GM21737 (cell line): Measurements from ENCODE around the gene ANKRD33.

Experiments used
- ATAC-seq: cut with Tn5 transposase; IDR thresholded peaks from one replicate; pipeline ENCODE4 v1.9.1; 2021; ENCODE audit warnings: mild to moderate bottlenecking, moderate library complexity; ENCODE audit not compliant: unreplicated experiment

The ANKRD33 gene

GRCh38 chr12:51860986-51861385 is 26.9 kb upstream of the ANKRD33 start:
- ATAC-seq = no peak

- no peak for ATAC-seq
These were observed 25.0 kb upstream of the ANKRD33 start for GRCh38 chr12:51862947-51863346.

- no peak for ATAC-seq
These were observed 24.5 kb upstream of the ANKRD33 start for GRCh38 chr12:51863363-51863932.

GRCh38 chr12:51863933-51864832 is 23.7 kb upstream of the ANKRD33 start:
- no peak for ATAC-seq

DNA sequence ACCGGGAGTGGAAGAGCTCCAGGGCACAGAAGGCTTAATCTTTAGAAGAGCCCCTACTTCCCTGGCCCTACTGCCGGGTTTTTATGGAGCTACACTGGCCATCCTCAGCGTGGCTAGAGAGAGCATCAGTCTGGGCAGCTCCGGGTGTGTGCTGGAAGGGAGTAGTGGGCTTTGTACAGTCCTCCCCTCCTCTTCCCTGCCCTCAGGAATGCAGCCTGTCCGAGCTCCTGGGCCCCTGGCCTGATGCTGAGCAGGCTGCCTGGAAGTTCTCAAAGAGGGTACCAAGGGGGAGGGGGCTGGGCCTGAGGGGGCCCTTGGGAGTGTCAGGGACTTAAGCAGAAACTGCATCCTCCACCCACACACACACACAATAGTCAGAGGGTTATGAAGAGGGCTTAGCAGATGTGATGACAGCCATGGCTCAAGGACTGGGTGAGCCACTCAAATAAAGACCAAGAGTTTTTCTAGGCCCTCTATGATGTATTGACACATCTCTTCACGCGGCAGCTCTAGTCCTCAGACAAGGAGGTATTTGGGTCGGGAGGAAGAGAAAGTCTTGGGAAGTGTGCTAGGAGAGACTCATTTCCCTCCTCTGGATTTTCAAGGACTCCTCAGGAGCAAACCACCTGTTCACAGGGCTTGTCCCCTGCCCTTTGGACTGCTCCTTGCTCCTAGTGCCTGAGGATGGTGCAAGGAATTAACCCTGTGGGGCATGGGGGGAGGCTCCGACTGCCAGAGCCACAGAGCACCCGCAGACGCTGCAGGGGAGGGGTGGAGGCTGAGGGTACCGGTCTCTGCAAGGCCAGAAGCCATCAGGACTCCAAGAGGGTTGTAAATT is 22.9 kb upstream of the ANKRD33 start:
- ATAC-seq = no peak

GRCh38 chr12:51865757-51866270 is 22.1 kb upstream of the ANKRD33 start:
- ATAC-seq = no peak

DNA sequence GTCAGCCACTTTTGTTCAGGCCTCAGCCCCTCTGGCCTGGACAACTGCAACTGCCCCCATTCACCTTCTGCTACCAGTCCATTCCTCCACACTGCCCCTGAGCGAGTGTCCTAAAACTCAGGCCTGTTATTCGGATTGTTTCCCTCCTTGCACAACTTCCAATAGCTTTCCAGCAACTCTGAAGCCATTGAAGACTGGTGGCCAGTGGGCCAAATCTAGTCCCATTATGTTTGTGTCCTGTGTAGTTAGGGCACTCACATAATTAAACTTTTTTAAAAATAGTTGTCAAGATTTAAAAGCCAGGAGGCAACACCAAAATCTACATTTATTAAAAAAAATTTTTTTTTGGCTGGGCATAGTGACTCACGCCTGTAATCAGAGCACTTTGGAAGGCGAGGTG is 21.6 kb upstream of the ANKRD33 start:
- ATAC-seq = no peak

DNA sequence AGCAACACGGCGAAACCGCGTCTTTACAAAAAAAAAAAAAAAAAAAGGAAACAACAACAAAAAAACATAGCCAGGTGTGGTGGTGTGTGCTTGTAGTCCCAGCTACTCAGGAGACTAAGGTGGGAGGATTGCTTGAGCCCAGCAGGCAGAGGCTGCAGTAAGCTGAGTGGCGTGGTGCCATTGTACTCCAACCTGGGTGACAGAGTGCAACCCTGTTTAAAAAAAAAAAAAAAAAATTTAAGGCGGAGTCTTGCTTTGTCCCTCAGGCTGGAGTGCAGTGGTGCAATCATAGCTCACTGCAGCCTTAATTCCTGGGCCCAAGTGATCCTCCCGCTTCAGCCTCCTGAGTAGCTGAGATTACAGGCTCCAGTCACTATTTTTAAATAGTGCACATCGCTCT is 21.1 kb upstream of the ANKRD33 start:
- ATAC-seq = no peak

DNA sequence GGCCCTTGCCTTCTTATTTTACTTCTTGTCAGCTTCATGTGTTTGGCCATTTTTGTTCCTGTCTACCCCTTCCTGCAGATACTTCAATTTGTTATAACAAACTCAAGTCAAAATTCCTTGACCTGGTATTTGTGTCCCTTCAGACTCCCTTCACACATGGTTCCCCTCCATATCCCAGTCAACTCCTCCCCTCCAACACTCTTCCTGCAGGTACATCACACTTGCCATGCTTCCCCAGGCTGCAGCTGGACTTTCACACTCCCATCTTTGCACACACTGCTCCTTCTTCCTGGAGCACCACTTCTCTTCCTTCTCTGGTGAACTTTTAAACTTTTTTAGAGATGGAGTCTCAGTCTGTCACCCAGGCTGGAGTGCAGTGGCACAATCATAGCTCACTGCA is 20.5 kb upstream of the ANKRD33 start:
- no peak for ATAC-seq

- ATAC-seq = no peak
These were observed 20.0 kb upstream of the ANKRD33 start for GRCh38 chr12:51867796-51868428.

- no peak for ATAC-seq
These were observed 18.9 kb upstream of the ANKRD33 start for GRCh38 chr12:51868821-51869495.

DNA sequence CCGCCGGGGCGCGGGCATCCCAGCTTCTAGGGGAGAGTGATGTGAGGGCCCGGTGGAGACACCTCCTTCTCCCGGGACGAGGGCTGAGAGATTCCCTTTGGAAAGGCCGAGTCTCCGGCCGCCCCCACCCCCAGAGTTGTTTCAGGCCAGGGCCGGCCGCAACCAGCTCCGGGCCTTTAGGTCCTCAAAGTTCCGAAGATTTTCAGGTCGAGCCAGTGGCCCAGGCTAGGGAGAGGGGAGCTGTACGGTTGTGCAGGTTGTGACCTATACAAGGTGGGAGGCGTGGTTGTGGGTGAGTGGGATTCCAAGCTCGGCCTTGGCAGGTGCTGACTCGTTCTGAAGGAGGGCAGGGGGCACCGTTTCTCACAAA is 18.4 kb upstream of the ANKRD33 start:
- no peak for ATAC-seq

- no peak for ATAC-seq
These were observed 18.0 kb upstream of the ANKRD33 start for GRCh38 chr12:51869931-51870330.

DNA sequence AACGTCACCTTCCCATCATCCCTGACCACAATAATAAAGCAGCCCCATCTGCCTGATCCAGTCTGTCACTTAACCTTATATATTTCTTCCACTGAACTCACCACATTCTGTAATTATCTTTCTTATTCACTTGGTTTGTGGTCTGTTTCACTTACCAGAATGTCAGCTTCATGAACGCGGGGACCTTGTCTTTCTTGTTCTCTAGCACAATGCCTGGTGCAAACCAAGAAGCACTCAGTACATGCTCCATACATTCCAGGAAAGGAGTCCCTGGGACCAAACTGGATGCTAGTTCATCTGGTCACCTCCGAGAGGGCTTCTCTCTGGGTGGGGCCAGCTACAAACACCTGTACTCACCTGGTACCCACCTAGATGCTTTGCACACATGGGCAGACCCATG is 17.4 kb upstream of the ANKRD33 start:
- no peak for ATAC-seq

DNA sequence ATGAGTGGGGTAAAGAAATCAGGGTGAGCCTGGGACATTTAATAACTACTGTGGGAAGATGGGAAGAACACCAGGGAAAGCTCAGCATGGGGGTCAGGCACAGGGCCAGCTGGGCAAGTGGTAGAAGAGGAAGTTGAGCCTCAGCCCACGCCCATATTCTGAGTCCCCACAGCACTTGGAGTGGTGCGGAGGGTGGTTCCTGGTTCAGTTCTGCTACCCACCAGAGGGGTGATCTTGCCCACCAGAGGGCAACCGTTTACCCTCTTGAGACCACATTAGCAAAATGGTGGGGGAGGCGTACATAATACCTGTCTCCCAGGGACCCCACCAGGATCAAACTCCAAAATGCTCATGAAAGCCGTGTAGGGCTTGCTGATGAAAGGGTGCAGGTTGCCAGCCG is 16.8 kb upstream of the ANKRD33 start:
- ATAC-seq = no peak

DNA sequence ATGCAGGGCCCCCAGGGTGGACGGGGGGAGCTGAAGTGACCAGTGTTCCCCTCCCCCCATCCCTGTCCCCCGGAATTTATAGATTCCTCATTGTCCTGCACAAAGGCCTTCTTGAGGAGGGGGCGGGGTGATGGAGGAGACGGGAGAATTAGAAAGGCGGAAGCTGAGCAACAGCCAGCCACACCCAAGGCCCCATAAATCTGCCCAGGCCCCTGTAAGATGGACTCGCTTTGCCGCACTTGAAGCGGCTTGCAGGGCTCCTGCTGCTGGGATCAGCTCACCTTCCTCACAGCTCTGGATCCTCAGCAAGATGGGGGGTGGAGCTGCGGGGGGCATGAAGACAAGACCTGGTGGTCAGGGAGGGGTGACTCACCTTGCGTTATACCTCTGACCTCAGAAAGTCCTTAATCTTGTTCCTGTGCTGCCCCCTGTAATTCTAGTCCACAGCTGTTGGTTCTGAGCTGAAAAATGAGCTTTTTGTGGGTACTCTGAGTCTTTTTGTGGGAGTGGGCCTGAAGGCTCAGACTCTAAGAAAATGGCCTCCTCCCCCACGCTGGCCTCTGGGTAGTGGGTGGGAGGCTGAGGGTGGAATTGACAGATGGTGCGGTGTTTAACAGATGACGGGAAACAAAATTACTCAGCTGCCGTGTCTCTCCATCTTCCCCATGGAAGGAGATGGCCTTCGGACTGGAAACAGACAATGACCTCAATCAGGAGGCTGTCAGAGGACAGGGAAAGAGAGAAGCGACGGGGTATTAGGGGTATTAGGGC is 15.8 kb upstream of the ANKRD33 start:
- ATAC-seq = no peak

GRCh38 chr12:51872689-51872981 is 15.3 kb upstream of the ANKRD33 start:
- no peak for ATAC-seq

DNA sequence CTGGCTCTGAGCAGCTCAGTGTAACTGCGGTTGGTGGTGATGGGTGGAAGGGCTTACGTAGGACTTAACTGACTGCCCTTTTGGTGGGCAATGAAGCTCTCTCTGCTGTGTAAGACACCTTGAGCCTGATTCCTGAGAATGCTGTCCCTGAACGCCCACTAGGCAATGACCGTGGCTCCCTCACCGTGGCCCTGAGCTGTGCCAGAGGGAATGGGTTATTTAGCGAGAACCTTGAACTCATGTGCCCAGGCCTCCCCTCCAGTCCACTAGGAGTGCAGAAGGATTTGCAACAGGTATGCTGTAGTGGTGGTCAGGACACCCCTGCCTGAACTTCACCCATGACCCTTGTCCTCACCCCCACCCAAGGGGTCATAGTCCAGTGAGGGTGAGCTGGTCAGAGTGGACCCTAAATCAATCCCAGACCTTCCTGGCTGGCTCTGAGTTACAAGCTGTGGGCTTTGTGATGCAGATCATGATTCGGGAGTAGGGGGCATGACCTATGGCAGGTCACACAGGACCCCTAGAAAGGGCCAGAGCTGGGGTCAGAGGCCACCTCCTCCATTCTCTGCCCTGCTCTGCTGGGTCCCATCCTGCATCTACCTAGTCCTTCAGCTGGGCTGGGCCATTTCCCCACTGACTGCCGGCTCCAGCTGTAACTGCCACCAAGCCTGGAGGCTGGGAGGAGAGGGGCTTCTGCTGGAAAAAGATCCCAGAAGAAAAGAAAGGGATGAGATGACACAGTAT is 14.5 kb upstream of the ANKRD33 start:
- no peak for ATAC-seq

DNA sequence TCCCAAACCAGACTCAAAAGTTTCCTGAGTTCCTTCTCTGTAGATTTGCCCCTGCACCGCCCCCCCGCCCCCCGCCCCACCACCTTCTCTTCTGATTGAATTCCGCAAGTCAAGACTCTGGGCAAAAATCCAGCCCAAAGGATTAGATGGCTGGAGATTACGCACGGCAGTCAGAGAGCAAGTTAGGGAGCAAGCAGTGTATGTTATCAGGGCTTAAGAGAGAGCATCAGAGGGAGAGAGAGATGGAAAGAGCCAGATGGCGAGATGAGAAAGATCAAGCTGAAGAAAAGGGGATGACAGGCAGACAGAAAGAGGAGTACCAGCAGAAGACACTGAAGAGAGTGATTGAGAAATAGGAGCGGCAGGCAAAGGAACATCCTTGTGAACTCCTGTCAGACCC is 13.9 kb upstream of the ANKRD33 start:
- no peak for ATAC-seq
